GM12872 (cell line): Measurements from ENCODE around the gene ATP9A.

Experiments used
- TF ChIP-seq, protein P1 (sequence below): IDR thresholded peaks from 3 replicates; pipeline ENCODE4 v1.5.1; 2011; ENCODE audit warnings: low read depth, mild to moderate bottlenecking, low read length, moderate library complexity; ENCODE audit not compliant: insufficient read depth

The ATP9A gene

GRCh38 chr20:51562332-51563173 is 205.6 kb downstream of the ATP9A start:
- TF ChIP-seq, protein P1, sequence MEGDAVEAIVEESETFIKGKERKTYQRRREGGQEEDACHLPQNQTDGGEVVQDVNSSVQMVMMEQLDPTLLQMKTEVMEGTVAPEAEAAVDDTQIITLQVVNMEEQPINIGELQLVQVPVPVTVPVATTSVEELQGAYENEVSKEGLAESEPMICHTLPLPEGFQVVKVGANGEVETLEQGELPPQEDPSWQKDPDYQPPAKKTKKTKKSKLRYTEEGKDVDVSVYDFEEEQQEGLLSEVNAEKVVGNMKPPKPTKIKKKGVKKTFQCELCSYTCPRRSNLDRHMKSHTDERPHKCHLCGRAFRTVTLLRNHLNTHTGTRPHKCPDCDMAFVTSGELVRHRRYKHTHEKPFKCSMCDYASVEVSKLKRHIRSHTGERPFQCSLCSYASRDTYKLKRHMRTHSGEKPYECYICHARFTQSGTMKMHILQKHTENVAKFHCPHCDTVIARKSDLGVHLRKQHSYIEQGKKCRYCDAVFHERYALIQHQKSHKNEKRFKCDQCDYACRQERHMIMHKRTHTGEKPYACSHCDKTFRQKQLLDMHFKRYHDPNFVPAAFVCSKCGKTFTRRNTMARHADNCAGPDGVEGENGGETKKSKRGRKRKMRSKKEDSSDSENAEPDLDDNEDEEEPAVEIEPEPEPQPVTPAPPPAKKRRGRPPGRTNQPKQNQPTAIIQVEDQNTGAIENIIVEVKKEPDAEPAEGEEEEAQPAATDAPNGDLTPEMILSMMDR = no peak

DNA sequence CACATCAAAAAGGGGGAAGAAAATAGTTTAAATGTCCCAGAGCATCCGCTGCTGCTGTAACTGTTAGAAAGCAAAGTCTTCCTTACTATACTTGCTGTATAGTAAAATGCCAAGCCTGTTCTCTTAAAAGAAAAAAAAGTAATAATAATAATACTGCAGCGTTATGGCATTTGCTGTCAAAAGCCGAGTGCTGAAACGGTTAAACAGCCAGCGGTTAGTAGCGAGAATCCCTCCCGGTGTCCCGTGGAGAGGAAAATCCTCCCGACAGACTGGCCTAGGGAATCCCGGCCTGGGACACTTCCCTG is 206.2 kb downstream of the ATP9A start:
- TF ChIP-seq, protein P1 = no peak

DNA sequence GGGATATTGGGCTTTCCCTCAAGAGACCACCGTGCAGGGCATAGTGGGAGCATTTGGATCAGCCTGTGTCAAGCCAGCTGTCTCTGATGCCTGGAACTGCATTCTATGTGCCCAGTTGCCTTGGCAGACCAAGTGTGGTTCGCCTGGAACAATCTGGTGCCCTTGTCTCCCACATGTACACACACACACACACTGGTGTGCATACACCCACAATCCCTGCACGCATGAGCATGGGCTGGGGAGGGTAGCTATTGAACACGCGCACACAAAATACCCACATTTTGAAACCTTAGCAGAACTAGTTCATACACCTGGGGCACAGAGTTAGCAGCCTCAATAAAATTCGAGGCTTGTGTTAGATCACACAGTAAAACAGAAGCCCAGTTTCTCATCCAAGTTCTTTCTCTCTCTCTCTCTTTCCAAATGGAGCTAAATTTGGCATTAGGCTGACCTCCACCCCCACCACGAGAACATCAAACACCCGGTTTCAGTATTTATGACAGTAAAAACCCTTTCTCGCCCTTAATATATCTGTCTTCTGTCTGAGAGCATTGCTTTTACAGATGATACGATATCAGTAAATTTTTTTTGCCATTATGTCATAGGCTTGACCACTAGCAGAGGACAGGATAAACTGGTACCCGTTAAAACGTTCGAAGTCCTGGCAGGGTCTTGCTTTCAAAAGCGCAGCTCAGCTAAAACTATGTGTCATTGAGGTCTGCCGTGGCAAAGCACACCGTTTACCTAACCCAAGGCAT is 207.5 kb downstream of the ATP9A start:
- TF ChIP-seq, protein P1 = no peak

GRCh38 chr20:51560042-51560441 is 208.1 kb downstream of the ATP9A start:
- TF ChIP-seq, protein P1 = no peak

DNA sequence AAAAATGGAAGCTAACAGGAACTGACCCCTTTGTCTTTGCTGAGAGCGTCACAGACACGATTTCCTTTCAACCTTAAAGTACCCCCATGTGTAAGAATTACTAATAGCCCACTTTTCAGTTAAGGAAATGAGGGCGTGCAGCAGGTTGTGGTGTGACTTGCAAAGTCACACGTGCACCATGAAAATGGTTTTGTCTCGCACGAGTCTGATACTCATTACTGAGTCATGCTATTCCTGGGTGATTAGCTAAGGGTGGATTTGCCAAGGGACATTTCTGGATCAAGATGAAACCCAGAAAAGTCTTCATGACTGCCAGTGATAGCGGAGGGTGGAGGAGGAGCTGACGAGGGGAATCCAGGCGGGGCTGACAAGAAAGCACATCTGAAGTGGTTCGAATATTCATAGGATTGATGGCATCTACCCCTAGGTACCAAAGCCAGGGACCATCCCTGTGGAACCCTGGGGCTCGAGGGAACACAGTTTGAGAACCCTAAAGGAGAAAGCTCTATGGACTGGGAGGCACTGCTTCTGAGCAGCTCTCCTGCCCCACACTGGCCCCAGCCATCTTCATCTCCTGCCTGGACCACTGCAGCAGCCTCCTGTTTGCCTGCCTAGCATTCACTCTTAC is 213.5 kb downstream of the ATP9A start:
- TF ChIP-seq, protein P1 = no peak

DNA sequence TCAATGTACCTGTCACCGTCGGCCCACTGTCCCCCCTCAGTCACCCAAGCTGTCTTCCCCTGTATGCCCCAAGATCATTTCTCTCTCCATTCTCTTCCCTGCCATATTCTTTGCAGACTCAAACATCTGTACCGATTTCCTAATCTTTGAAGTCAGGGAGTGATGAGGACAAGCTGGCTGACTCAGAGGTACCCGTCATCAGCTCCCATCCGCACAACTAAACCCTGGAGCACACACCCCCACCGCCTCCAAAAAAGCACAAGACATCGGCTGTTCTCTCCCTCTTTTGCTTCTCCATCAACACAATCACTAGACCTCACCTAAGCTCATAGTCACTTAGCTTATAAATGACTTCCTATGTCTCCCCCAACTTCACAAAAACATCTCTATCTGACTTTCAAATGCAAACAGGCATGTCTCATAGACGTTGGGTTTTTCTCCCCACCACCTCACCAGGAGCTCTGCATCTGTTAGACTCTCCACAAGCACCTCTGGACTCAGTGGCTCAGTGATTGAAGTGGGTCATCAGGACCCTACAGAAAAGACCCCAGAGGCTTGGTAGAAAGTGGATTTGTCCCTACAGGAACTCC is 214.2 kb downstream of the ATP9A start:
- TF ChIP-seq, protein P1 = no peak

GRCh38 chr20:51551186-51551585 is 217.0 kb downstream of the ATP9A start:
- TF ChIP-seq, protein P1 = no peak
